ENCODE measurements around the gene TTC6. TPM values are rescaled to one million over a fixed set of nuclear protein-coding genes. Genes with fewer than 3 reads are reported as not detected.

TTC6 gene
- total RNA-seq, 2 donors from 2014 or later, result 4.5 to 4.7 TPM

GRCh38 chr14:37610945-37611523 lies 15.6 kb downstream of the TTC6 start:
- H3K27ac ChIP-seq, result no peak overlapping the region
- TF ChIP-seq CTCF (IDR thresholded peaks at IDR 0.05), result no peak
- peak overlapping the region in 1 of 2 donors; percentile 28 for H3K9ac ChIP-seq (ENCODE audit: low read depth in 2 of 2, low read length in 2 of 2)
- no peak for DNase-seq
- intact Hi-C loops (cut with DNase I), result no loop called here
- no peak overlapping the region for H3K4me3 ChIP-seq
- H3K27me3 ChIP-seq, result no peaks in the 10 kb centered on the region
- no peaks in the 10 kb centered on the region for H3K4me1 ChIP-seq
- no peaks in the 10 kb centered on the region for H3K9me3 ChIP-seq
- no peaks in the 10 kb centered on the region for H3K36me3 ChIP-seq

- H3K27me3 ChIP-seq, result no peaks in the 10 kb centered on the region
- intact Hi-C loops (cut with DNase I), result no loop called here
- H3K36me3 ChIP-seq, result no peaks in the 10 kb centered on the region
- H3K9me3 ChIP-seq, result no peaks in the 10 kb centered on the region
- no peak for TF ChIP-seq CTCF (IDR thresholded peaks at IDR 0.05)
- H3K4me1 ChIP-seq, result no peaks in the 10 kb centered on the region
- DNase-seq, result no peak
- H3K27ac ChIP-seq, result no peak overlapping the region
- H3K9ac ChIP-seq (ENCODE audit: low read depth in 2 of 2, low read length in 2 of 2), result no peak overlapping the region
- no peak overlapping the region for H3K4me3 ChIP-seq
Observed at GRCh38 chr14:37615582-37616289, 20.3 kb downstream of the TTC6 start.

- no peak for DNase-seq
- H3K4me1 ChIP-seq, result no peaks in the 10 kb centered on the region
- H3K27me3 ChIP-seq, result no peaks in the 10 kb centered on the region
- no peak overlapping the region for H3K27ac ChIP-seq
- H3K9ac ChIP-seq (ENCODE audit: low read depth in 2 of 2, low read length in 2 of 2), result no peak overlapping the region
- no peak overlapping the region for H3K4me3 ChIP-seq
- no peaks in the 10 kb centered on the region for H3K36me3 ChIP-seq
- TF ChIP-seq CTCF (IDR thresholded peaks at IDR 0.05), result no peak
- intact Hi-C loops (cut with DNase I), result no loop called here
- no peaks in the 10 kb centered on the region for H3K9me3 ChIP-seq
Observed at GRCh38 chr14:37616853-37617252, 21.4 kb downstream of the TTC6 start.

- Histone ChIP-seq H3K27me3 (no peaks in the 10 kb centered on the region), H3K9me3 (no peaks in the 10 kb centered on the region), H3K9ac (ENCODE audit: low read depth in 2 of 2, low read length in 2 of 2) (no peak overlapping the region), H3K27ac (no peak overlapping the region), H3K36me3 (no peaks in the 10 kb centered on the region), H3K4me3 (no peak overlapping the region), H3K4me1 (no peaks in the 10 kb centered on the region)
- no peak for TF ChIP-seq CTCF (IDR thresholded peaks at IDR 0.05)
- DNase-seq, result no peak
- intact Hi-C loops (cut with DNase I), result no loop called here
Observed at GRCh38 chr14:37617864-37618365, 22.5 kb downstream of the TTC6 start.

GRCh38 chr14:37618498-37619028 lies 23.1 kb downstream of the TTC6 start:
- no peak overlapping the region for H3K27ac ChIP-seq
- TF ChIP-seq CTCF (IDR thresholded peaks at IDR 0.05), result no peak
- intact Hi-C loops (cut with DNase I), result no loop called here

More at GRCh38 chr14:37618498-37619028, 23.1 kb downstream of the TTC6 start:
- DNase-seq, result no peak
- Histone ChIP-seq H3K9ac (ENCODE audit: low read depth in 2 of 2, low read length in 2 of 2) (no peak overlapping the region), H3K27me3 (no peaks in the 10 kb centered on the region), H3K9me3 (no peaks in the 10 kb centered on the region), H3K4me3 (no peak overlapping the region), H3K4me1 (no peaks in the 10 kb centered on the region), H3K36me3 (no peaks in the 10 kb centered on the region)
